ENCODE data around the gene LMX1A.
A peak's percentile ranks its signal among the peaks of the same experiment; 100 is the strongest.

LMX1A gene

GRCh38 chr1:165355977-165356811 lies at the start of gene LMX1A:
LMX1A (minus strand) TSS chr1:165356715; CDS start chr1:165355559, 1,156 bp downstream.
- DNase-seq: peak; percentile 61

DNA sequence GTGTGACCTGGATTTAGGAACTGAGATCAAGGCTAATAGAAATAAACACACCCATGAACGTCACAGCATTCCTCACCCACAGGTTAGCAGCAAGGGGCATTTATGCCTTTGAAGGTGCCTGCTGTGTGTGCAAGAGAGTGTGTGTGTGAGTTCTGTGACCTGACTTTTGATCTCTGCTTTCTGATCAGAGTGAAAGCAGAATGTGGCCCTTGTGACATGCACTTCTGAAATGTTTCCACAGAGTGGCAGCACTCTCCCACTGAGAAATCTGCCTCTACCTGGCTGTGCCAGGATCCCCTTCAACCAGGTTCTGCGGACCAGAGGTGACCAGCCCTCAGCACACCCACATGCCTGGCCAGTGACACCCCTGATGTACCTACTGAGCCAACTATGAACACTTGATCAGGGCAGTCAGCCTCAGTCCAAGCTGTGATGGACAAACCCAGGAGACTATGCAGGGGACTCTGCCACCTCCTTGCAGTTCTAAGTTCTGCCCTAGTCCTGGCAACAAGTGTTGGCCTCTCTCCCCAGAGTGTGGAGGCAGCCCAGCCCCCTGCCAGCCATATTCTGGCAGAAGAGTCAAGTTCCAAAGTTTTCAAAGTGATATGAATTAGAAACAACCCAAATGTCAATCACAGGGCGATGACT lies 47.4 kb upstream of the LMX1A start:
- DNase-seq: no peak

DNA sequence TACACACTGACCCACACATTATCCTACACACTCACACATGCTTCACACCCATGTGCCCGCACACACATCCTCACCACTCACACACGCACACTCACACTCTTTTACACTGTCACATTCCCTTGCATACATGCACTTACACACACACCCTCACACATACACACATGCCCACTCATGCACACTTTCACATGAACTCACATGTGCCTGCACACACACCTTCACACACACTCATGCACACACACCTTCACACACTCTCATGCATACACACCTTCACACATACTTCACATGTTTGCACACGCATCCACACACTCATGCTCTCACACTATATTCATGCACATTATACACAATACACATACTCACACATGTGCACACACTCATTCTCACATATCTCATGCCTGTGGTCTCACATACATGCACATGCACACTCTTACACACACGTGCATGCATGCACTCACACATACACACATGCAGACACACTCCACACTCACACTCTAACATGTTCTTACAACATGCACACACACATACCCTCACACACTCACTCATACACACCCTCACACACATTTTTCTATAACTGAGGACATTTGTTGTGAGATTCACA lies 46.1 kb upstream of the LMX1A start:
- DNase-seq: no peak

DNA sequence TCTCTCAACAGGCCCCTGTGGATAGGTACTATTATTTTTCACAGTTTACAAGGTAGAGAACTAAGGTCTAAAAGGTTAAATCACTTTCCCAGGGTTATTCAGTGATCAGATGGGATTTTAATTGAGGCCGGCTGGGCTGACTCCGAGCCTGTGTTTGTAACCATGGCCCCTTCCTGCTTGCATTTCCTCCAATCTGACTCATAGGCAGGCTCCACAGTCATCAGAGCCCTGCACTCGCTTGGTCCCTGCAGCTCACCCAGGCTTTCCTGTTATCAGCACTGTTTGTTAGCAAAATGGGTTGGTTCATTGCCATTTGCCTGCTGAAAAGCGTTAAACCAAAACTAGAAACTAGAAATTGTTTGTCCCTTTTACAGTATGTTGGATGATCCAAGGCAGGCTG lies 41.4 kb upstream of the LMX1A start:
- peak; percentile 64 for DNase-seq

DNA sequence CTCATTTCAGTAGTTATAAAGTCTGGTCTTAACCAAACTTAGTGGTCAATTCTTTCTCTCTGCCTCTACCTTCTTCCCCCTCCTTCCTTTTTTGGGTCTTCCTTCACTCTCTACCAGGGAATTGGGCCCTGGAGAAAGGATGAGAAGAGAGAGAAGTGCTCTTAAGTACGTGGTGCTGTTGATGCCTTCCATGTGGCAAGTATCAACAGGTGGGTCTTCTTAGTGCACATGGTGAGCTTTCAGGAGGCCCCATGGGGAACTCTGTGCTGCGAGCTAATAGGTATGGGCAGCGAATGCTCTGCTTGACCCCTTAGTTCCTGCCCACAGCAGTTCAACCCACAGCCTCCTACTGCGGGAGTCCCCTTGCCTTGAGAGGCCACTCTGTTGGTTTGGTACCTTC lies 39.4 kb upstream of the LMX1A start:
- DNase-seq: no peak

DNA sequence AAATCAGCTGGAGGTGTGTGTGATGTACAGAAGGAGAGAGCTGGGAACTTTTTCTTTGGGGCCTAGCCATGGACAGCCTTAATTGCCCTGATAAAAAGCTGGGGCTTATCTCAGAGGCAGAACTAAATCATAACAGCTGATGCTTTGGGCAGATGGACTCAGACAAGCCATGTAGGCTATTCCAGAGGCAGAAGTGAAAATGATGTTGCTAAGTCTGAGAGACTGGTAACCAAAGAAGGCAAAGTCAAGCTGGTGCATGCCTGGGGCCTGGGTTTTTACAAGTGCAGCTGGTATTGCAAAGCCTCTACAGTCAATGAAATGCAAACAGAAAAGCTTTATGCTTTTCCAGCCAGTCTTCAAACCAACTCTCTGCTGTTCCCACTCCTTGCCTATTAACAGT lies 39.0 kb upstream of the LMX1A start:
- no peak for DNase-seq

DNA sequence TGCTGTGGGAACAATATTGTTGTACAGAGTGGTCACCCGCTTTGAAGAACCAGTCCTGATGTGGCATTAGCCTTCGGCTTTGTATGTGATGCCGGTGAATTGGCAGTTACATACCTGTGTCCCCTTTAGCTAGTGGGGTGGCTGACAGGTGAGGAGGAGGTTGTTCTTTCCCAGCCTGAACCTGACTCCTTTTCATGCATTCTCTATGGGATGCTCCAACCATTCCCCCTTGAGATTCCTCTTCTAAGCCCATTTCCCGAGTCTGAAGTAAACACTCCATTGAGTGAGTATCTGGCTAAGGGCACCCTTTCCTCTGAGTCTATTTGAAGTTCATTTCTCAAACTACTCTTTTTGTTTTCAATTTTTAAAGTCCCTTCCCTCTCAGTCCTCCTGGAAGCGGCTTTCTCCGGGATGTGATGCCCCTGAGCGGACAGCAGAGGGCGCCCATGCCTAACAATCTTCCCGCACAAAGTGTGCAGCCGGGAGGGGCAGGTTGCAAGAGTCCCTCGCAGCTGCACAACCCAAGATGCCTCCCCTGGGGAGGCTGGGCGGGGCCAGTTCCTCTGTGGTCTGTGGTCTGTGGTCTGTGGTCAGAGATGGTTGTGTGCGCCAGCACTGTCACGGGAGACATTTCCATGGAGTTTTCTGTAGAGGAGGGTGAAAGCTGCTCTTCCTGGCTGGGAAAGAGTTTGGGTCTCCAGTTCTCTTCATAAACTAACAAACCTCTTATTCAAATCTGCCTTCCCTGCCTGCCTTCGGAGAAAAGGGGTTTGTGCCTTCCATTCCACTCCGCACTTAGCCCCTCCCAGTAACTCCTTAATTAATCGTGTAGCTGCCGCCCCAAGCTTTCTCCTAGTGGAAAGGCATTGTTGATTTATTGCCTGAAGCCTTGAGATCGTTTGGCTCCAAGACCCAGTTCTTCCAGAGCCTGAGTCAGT lies 36.4 kb upstream of the LMX1A start:
- DNase-seq: peak; percentile 93

DNA sequence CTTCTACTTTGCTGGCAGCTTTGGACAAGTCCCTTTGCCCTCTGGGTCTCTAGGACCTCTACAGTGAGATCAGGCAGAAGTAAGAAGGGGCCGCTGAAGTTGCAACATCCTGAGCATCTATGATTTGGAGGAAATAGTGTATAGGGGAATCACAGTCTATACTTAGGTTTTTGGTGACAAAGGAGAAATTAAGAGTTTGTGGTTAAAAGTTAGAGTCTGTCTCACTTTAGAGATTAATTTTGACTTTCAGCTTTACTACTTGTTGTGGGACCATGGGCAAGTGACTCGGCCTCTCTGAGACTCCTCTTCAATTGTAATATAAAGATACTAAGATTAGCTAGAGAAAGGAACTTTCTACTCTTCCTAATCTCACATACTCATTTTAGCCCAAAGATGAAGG lies 33.1 kb upstream of the LMX1A start:
- no peak for DNase-seq

- DNase-seq: no peak
Measured at GRCh38 chr1:165387961-165388360, 31.4 kb upstream of the LMX1A start.

- no peak for DNase-seq
Measured at GRCh38 chr1:165387505-165387904, 31.0 kb upstream of the LMX1A start.

GRCh38 chr1:165383599-165384405 lies 27.3 kb upstream of the LMX1A start:
- peak; percentile 39 for DNase-seq

GRCh38 chr1:165383067-165383466 lies 26.6 kb upstream of the LMX1A start:
- DNase-seq: peak; percentile 84

GRCh38 chr1:165381745-165382505 lies 25.4 kb upstream of the LMX1A start:
- DNase-seq: no peak

- no peak for DNase-seq
Measured at GRCh38 chr1:165376811-165377311, 20.3 kb upstream of the LMX1A start.

GRCh38 chr1:165376041-165376810 lies 19.7 kb upstream of the LMX1A start:
- DNase-seq: peak; percentile 98

- DNase-seq: no peak
Measured at GRCh38 chr1:165375623-165376022, 19.1 kb upstream of the LMX1A start.

DNA sequence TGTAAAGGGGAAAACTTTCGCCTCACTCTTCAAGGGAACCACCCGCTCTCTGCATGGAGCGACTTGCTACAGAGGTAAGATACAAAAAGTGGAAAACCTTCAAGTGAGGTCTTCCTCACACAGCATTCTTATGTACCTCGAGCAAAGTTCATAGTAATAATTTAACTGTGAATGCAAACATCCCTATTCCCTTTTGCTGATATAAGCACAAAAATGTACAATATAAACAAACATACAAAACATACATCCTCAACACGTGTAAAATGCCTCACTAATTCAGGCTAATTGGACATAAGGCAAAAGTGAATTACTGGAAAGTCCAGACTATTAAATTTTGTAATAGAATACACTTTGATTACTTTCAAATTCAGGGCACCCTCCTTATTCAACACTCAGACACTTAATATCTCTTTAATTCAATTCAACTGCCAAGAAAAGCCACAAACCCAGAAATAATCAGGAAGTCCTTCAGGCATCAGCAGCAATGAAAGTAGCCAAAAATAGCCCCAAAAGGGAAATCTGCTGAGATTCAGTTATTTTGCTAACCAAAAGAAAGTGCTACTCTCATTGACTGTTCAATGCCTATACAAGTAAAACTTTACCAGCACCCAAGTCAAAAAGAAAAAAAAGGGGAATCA lies 15.2 kb upstream of the LMX1A start:
- DNase-seq: no peak

GRCh38 chr1:165369255-165369848 lies 12.8 kb upstream of the LMX1A start:
- DNase-seq: peak; percentile 69

DNA sequence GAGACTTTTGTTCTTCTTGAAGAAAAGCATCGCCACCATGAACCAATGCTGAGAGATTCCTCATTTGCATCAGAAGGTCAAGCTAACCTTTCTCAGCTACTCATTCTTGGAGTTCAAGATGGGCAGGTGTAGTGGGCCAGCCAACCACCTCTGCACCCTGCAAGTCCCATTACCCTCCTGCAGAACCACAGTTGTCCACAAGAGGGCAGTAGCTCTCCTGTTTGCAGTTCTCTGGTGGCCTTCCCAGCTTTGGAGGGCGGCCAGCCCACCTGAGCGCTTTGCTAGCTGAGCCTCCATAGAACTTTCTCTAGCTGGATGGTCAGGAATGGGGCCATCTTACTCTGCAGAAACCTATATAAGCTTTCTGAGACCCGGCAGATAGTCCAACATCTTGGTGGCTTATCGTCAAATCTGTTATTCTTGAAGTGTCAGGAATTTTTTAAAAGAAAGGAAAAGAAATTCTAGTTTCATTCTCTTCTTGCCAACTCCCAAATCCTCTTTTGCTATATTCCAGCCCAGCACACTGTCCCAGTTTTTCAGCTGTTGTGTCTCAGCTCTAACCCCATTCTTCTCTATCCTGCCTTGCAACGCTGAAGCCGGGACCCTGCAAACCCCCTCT lies 11.0 kb upstream of the LMX1A start:
- peak; percentile 83 for DNase-seq

Measured in right hindlimb (tissue), 1 donor.